Vagina (tissue), 2 donors: ENCODE results near the gene LMOD2.

Experiments used
- CTCF ChIP-seq, 3 experiments: fragments of 450-650 bp in 2 of 3; fragments of 200-600 bp in 1 of 3; sonication (generic) in 1 of 3; IDR thresholded peaks; one replicate each; pipeline ENCODE4 v1.5.1; 2017 to 2019; ENCODE audit warnings: antibody characterized with exemption in 3 of 3, mild to moderate bottlenecking in 2 of 3, moderate library complexity in 2 of 3
- POLR2AphosphoS5 ChIP-seq, 2 donors: sonication (generic); formaldehyde crosslinking; IDR thresholded peaks; one replicate each; pipeline ENCODE4 v1.9.0; 2017; ENCODE audit warnings: antibody characterized with exemption in 2 of 2, mild to moderate bottlenecking in 2 of 2, low read depth in 1 of 2; ENCODE audit not compliant: insufficient read depth in 1 of 2

GRCh38 chr7:123627851-123628250, 27.8 kb upstream of the LMOD2 start:
- no peak for TF ChIP-seq CTCF (IDR thresholded peaks at IDR 0.05)
- no peak for TF ChIP-seq POLR2AphosphoS5 (IDR thresholded peaks at IDR 0.05; ENCODE audit: insufficient read depth in 1 of 2, low read depth in 1 of 2)
